MV-4-11 (cell line): Measurements from ENCODE around the gene PPIF.

Source experiments
- DNase-seq: peaks from one replicate; lab custom pipeline; 2025; lab: John Stamatoyannopoulos, UW

The PPIF gene

GRCh38 chr10:79401015-79401921 is 54.0 kb downstream of the PPIF start:
- DNase-seq: no peak

- DNase-seq: no peak
These were observed 55.3 kb downstream of the PPIF start for GRCh38 chr10:79402625-79402946.

GRCh38 chr10:79402951-79403350 is 55.7 kb downstream of the PPIF start:
- no peak for DNase-seq

- DNase-seq: no peak
These were observed 56.4 kb downstream of the PPIF start for GRCh38 chr10:79403441-79404230.

- no peak for DNase-seq
These were observed 57.0 kb downstream of the PPIF start for GRCh38 chr10:79404231-79404609.

GRCh38 chr10:79404690-79405131 is 57.4 kb downstream of the PPIF start:
- no peak for DNase-seq
